ENCODE results near the gene FAM83C. TPM values are rescaled to one million over a fixed set of nuclear protein-coding genes. Genes with fewer than 3 reads are reported as not detected.

FAM83C gene
- polyA plus RNA-seq, 1 of the 3 experiments (the other 2 are of a cell fraction): not detected

GRCh38 chr20:35240083-35240810 is 52.0 kb downstream of the FAM83C start (continued):
- TF ChIP-seq, protein P1, sequence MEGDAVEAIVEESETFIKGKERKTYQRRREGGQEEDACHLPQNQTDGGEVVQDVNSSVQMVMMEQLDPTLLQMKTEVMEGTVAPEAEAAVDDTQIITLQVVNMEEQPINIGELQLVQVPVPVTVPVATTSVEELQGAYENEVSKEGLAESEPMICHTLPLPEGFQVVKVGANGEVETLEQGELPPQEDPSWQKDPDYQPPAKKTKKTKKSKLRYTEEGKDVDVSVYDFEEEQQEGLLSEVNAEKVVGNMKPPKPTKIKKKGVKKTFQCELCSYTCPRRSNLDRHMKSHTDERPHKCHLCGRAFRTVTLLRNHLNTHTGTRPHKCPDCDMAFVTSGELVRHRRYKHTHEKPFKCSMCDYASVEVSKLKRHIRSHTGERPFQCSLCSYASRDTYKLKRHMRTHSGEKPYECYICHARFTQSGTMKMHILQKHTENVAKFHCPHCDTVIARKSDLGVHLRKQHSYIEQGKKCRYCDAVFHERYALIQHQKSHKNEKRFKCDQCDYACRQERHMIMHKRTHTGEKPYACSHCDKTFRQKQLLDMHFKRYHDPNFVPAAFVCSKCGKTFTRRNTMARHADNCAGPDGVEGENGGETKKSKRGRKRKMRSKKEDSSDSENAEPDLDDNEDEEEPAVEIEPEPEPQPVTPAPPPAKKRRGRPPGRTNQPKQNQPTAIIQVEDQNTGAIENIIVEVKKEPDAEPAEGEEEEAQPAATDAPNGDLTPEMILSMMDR (IDR thresholded peaks at IDR 0.05): no peak
- no peak for TF ChIP-seq PBX3 (IDR thresholded peaks at IDR 0.05)

DNA sequence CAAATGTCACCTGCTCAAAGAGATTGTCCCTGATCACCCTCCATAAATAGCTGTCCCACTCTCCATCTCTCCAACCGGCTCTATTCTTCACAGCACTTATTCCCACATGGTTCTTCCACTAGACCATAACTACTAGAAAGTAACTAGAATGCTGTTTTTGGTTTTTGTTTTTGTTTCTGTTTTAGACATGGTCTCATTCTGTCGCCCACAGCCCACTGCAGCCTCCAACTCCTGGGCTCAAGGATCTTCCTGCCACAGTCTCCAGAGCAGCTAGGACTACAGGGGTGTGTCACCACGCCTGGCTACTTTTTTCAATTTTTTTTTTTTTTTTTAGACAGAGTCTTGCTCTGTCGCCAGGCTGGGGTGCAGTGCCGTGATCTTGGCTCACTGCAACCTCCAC is 53.5 kb downstream of the FAM83C start:
- Histone ChIP-seq H3F3A (replicated peaks; ENCODE audit: insufficient read depth) (no peaks in the 10 kb centered on the region), H4K20me1 (ENCODE audit: insufficient read depth) (no peaks in the 10 kb centered on the region), H3K9ac (no peak overlapping the region), H2AFZ (ENCODE audit: low read depth) (no peak overlapping the region), H3K4me1 (ENCODE audit: control insufficient read depth in 1 of 2, insufficient read depth in 2 of 2, low read depth in 1 of 2, low read length in 1 of 2) (no peaks in the 10 kb centered on the region), H3K9me2 (no peaks in the 10 kb centered on the region), H3K27me3 (ENCODE audit: insufficient read depth) (no peaks in the 10 kb centered on the region), H3K4me3 (ENCODE audit: low read depth in 2 of 2, low read length in 1 of 2) (no peak overlapping the region), H3K79me2 (ENCODE audit: insufficient read depth) (no peaks in the 10 kb centered on the region), H3K9me3 (no peaks in the 10 kb centered on the region), H3K4me2 (no peak overlapping the region), H3K36me3 (replicated peaks in 1 of 2; ENCODE audit: control insufficient read depth in 1 of 2, insufficient read depth in 2 of 2, low read length in 1 of 2) (no peaks in the 10 kb centered on the region), H3K27ac (ENCODE audit: low read depth in 2 of 2, low read length in 1 of 2) (no peak overlapping the region)
- POLR2A ChIA-PET: no interaction called here
- no peak for TF ChIP-seq USF2 (IDR thresholded peaks at IDR 0.05; ENCODE audit: borderline replicate concordance, low read depth, low read length)
- TF ChIP-seq PBX3 (IDR thresholded peaks at IDR 0.05): no peak
- no peak for TF ChIP-seq RCOR1 (IDR thresholded peaks at IDR 0.05; ENCODE audit: low read length)
- TF ChIP-seq EP300 (IDR thresholded peaks at IDR 0.05; ENCODE audit: borderline replicate concordance in 1 of 2, low read depth in 1 of 2, low read length in 1 of 2): no peak
- TF ChIP-seq IRF3 (IDR thresholded peaks at IDR 0.05; ENCODE audit: low read depth, low read length): no peak
- TF ChIP-seq FOSL2 (IDR thresholded peaks at IDR 0.05; ENCODE audit: borderline replicate concordance, low read depth): no peak
- TF ChIP-seq POLR2AphosphoS5 (IDR thresholded peaks at IDR 0.05; ENCODE audit: low read depth, low read length): no peak
- TF ChIP-seq MEF2A (IDR thresholded peaks at IDR 0.05; ENCODE audit: borderline replicate concordance, low read depth): no peak
- no peak for TF ChIP-seq GABPA (IDR thresholded peaks at IDR 0.05; ENCODE audit: low read depth)
- no peak for TF ChIP-seq MAX (IDR thresholded peaks at IDR 0.05; ENCODE audit: low read depth)
- no peak for TF ChIP-seq RAD21 (IDR thresholded peaks at IDR 0.05; ENCODE audit: low read length)
- TF ChIP-seq, protein P2, sequence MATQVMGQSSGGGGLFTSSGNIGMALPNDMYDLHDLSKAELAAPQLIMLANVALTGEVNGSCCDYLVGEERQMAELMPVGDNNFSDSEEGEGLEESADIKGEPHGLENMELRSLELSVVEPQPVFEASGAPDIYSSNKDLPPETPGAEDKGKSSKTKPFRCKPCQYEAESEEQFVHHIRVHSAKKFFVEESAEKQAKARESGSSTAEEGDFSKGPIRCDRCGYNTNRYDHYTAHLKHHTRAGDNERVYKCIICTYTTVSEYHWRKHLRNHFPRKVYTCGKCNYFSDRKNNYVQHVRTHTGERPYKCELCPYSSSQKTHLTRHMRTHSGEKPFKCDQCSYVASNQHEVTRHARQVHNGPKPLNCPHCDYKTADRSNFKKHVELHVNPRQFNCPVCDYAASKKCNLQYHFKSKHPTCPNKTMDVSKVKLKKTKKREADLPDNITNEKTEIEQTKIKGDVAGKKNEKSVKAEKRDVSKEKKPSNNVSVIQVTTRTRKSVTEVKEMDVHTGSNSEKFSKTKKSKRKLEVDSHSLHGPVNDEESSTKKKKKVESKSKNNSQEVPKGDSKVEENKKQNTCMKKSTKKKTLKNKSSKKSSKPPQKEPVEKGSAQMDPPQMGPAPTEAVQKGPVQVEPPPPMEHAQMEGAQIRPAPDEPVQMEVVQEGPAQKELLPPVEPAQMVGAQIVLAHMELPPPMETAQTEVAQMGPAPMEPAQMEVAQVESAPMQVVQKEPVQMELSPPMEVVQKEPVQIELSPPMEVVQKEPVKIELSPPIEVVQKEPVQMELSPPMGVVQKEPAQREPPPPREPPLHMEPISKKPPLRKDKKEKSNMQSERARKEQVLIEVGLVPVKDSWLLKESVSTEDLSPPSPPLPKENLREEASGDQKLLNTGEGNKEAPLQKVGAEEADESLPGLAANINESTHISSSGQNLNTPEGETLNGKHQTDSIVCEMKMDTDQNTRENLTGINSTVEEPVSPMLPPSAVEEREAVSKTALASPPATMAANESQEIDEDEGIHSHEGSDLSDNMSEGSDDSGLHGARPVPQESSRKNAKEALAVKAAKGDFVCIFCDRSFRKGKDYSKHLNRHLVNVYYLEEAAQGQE (IDR thresholded peaks at IDR 0.05; ENCODE audit: low read depth, low read length): no peak
- CTCF ChIA-PET: interaction anchor here (0.7 to 1.0 kb wide), 2 partner anchors 17 to 142 kb away, joined by 3 read pairs; no protein-coding TSS in a partner anchor
- no peak for DNase-seq
- WGBS (ENCODE audit: low lambda C conversion rate): 88% methylated on average over 5 of the region's 5 CpGs

Measured in SK-N-SH (cell line).